GM12873 (cell line): ENCODE data around the gene SYCE3.

Experiments used
- CTCF ChIP-seq: IDR thresholded peaks from 2 replicates; pipeline ENCODE4 v1.5.1; 2012; ENCODE audit warnings: low read depth, mild to moderate bottlenecking, moderate library complexity, low read length, control low read depth; ENCODE audit not compliant: insufficient read depth; ENCODE audit errors: missing control alignments

SYCE3 gene

DNA sequence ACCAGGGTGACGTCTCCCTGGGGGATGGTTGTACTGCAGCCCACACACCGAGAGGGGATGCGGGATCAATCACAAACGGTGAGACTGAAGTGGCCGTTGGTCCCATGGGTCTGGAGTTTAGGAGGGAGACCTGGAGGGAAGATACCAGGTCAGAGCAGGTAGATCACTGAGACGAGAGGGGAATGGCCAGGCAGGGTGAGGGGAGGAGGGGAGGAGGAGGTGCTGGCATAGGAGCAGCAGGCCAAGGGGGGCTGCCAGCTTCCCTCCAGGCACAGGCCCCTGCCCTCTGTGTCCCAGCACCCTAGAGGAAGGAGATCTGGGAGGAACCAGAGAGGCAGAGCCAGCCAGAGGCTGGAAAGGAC, 44.9 kb upstream of the SYCE3 start:
- no peak for TF ChIP-seq CTCF

- TF ChIP-seq CTCF: no peak
Observed at GRCh38 chr22:50606946-50607658, 44.4 kb upstream of the SYCE3 start.

GRCh38 chr22:50606165-50606945, 43.6 kb upstream of the SYCE3 start:
- peak; percentile 35 for TF ChIP-seq CTCF

- no peak for TF ChIP-seq CTCF
Observed at GRCh38 chr22:50605613-50606074, 42.9 kb upstream of the SYCE3 start.

DNA sequence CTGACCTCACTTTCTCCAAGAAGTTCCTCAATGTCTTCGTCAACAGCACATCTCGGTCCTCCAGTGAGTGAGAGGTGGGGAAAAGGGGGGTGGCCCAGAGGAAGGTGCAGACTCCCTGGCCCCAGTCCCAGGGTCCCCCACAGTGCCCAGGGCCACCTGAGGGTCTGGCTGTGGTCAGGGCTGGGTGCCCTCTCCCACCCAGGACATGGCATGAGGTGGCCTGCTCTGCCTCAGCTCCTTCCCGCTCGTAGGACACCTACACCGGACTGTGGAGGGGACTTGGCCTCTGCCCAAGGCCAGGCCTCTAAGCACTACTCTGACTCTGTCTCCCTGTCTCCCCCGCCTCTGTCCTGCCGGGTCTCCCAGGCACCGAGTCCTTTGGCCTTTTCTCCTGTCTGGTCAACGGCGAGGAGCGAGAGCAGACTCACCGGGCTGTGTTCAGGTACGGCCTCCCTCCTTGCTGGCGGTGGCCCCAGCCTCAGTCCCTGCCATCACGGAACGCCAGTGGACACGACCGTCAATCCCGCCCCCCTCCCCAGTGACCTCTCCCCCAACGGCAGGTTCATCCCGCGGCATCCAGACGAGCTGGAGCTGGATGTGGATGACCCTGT, 42.4 kb upstream of the SYCE3 start:
- no peak for TF ChIP-seq CTCF

DNA sequence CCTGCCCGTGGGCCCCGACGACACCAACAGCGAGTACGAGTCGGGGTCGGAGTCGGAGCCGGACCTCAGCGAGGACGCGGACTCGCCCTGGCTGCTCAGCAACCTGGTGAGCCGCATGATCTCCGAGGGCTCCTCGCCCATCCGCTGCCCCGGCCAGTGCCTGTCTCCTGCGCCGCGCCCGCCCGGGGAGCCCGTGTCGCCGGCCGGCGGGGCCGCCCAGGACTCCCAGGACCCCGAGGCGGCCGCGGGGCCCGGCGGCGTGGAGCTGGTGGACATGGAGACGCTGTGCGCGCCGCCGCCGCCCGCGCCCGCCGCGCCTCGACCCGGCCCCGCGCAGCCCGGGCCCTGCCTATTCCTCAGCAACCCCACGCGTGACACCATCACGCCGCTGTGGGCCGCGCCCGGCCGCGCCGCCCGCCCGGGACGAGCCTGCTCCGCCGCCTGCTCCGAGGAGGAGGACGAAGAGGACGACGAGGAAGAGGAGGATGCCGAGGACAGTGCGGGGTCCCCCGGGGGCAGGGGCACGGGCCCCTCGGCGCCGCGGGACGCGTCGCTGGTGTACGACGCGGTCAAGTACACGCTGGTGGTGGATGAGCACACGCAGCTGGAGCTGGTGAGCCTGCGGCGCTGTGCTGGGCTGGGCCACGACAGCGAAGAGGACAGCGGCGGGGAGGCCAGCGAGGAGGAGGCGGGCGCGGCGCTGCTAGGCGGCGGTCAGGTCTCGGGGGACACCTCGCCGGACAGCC, 41.7 kb upstream of the SYCE3 start:
- no peak for TF ChIP-seq CTCF

GRCh38 chr22:50603511-50604255, 41.0 kb upstream of the SYCE3 start:
- no peak for TF ChIP-seq CTCF
